Heart left ventricle (tissue), 13 donors: ENCODE results near the gene SPC24.

ENCODE experiments used
- CTCF ChIP-seq, 12 donors: fragments of 200-600 bp; sonication (generic) in 4 of 12; IDR thresholded peaks; one replicate each; pipeline versions ENCODE4 v1.5.0 to v1.8.0; 2018 to 2022; ENCODE audit warnings: antibody characterized with exemption in 12 of 12, mild to moderate bottlenecking in 5 of 12
- POLR2A ChIP-seq, 2 donors: fragments of 450-650 bp; IDR thresholded peaks; one replicate each; pipeline ENCODE4 v1.6.1; 2017; ENCODE audit warnings: antibody characterized with exemption in 2 of 2, mild to moderate bottlenecking in 2 of 2, moderate library complexity in 2 of 2
- donor health status: ischemic (EF 13 %, LVEDD 7.1; RV severe dilation, severe dysfunction).
- donor health status: DM: no; HTN: yes; CAD: no.
- donor health status: DM: no; HTN: no; CAD: no.
- donor health status: ischemic (EF 25% LVEDD 6.9; RV normal size, moderate dysfunction).
- donor health status: ischemic (EF 25% LVEDD 5.7; RV mildly dilated, moderate dysfunction).
- donor health status: ischemic (EF 35%, LVEDD 5.7; RV mildly dilated, moderate dysfunction).
- donor health status: nonischemic (EF 11% LVEDD 7.7; RV severe dilation, severe dysfunction).
- donor health status: DM: yes; HTN: yes; CAD: no.
- donor health status: PGD.
- donor health status: ischemic (EF 29% LVEDD 5.4; RV normal size, mild dysfunction).
- donor health status: nonischemic (EF 23%, LVEDD 6.1; RV moderate dilation, normal function).

- TF ChIP-seq POLR2A (IDR thresholded peaks at IDR 0.05): no peak
- TF ChIP-seq CTCF (IDR thresholded peaks at IDR 0.05): no peak
Measured at GRCh38 chr19:11113140-11113708, 42.4 kb downstream of the SPC24 start.
